GM21619 (cell line): ENCODE data around the gene SKAP1.

Experiments
- ATAC-seq: cut with Tn5 transposase; IDR thresholded peaks from one replicate; pipeline ENCODE4 v1.9.1; 2021; ENCODE audit not compliant: unreplicated experiment

The SKAP1 gene

DNA sequence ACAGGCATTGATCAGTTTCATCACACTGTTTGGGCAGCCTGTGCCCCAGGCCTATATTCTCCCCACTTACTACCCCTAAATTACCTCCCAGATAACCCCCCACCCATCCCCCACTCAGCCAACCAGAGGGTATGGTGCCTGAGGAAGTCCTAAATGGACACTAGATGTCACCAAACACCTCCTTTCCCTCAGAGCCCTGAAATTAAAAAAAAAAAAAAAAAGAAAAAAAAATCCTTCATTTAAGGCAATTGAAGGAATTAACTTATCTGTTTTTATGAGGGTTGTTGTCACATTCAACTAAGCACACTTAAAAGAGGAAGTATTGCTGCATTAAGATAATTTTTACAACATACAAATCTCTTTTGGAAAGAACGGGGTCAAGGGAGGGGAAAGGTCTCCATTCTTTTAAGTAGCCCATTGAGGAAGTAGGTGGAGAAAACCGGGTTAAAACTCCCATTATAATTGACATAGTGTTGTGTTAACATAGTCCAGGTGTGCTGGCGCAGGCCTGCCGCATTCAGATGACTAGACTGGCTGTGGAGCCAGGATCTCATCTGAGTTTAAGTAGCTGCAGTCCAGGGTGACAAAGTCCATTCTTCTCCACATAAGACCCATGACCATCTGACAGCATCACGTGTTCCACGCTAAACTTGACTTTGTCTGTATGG lies 276.2 kb downstream of the SKAP1 start:
- ATAC-seq: no peak

DNA sequence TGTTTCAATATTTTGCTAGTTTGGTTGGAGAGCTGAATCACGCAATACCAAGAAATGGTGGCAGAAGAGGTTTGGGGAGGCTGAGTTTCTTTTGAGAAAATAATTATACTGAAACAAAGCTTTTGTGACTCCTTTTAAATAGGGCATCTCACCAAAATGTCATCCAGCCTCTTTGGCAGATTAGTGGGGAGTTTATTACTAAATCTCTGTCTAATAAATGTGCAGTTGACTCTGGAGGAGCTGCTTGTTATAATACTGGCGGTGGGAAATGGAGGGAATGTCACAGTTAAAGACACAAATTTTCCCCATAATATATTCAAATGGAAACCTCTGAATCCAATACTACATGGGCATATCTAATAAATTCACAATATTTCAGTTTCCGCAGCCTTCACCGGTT lies 277.7 kb downstream of the SKAP1 start:
- ATAC-seq: no peak

GRCh38 chr17:48151220-48151619 lies 278.8 kb downstream of the SKAP1 start:
- ATAC-seq: no peak

- ATAC-seq: no peak
Measured at GRCh38 chr17:48150597-48151001, 279.4 kb downstream of the SKAP1 start.

DNA sequence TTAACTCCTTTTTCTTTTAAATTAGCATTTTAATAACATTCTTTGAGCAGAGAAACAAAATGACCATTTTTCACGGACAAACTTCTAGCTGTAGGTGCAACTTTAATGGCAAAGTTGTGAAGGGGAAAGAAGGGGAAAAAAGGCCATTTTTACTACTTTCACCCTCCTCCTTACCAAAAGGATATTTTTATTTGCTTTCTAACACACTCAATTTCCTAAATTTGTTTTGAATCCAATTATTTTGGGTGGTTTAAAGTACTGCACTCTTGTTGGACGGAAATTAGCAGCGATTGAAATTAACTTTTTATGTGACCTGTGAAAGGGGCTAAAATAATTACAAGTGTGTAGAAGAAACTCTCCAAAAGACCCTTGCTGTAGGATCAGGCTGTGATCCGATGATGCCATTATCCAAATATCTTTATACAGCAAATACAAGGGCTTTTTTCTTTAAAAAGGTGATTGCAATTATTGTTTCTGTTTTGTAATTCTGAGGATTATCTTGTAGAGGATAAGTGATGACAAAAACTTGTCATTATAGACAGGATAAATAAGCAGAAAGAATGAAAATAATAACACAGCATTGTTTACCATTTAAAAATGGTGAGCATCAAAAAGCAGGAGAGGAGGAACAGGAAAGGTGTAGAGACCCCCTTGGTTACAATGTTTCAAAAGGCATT lies 280.1 kb downstream of the SKAP1 start:
- ATAC-seq: no peak

DNA sequence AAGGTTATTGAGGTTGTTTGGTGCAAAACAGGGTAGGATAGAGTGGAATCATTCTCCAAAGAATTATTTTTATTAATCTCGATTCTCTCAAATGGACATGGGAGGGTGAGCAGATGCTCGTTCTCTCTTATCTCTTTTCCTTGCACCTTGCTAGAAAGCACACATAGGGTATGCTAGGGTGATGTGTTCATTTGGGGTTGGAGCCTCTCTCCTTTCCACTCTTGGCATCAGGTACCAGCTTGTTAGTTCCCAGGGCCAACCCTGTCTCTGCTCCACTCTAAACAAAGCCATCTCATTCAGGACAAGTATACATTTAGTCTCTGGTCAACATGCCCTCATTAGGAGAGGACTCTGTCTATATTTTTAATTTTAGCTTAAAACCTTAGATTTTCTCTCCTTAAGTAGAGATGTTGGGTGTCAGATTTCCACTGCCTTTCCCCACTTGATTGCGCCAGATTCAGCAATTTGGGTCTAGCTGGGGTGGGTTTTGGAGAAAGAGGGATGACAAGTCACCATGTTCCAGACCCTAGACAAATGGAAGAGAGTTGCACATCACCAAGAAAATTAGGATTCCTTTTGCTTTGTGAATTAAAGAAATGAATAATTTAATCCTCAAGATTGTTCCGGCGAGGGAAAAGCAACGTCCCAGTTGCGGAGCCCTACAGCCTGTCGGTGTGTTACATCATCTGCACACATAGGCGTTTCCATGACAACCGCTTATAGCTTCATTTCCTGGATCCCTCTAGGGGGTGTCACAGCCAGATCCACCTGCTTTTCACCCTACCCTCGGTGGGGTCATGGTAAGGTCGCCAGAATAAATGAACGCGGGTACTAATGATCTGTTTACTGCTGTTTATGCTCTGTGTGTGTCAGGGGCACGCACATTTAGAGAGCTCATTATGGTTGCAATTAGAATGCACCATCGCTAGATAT lies 280.9 kb downstream of the SKAP1 start:
- no peak for ATAC-seq

- ATAC-seq: no peak
Measured at GRCh38 chr17:48148029-48148770, 281.8 kb downstream of the SKAP1 start.

DNA sequence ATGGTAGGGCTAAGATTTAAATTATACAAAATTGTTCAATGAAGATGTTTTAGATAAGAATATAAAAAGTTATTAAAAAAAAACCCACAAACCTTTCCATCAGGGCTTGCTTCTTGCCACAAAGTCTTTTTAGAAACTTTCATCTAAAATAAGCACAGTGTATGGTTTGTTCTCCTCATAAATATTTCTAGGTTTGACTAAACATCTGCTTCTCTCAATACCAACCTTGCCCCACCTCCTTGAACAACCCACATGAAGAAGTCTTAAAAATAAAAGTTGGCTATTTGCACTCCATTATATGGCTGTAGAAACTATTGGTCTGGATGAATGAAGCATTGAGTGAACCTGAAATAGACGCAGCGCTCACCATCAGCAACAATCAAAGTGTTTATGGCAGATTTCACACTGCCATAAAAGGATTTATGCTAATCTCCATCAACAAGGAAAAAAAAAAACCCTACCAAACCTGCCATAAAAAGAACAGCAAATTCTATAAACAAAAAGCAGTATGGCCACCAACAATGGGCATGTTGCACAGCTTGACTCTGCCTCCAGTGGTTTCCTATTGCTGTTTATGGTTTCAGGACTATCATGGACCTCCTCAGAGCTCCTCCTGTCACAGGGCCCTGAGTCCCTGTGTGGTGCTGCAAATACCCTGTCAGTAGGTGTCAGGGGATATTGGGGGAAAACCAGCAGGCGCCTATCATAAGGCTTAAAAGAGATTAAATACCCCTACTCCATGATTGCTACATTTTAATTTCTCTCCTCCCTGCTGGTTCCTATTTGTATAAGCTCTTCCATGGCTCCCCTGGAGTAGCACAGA lies 284.8 kb downstream of the SKAP1 start:
- ATAC-seq: no peak

DNA sequence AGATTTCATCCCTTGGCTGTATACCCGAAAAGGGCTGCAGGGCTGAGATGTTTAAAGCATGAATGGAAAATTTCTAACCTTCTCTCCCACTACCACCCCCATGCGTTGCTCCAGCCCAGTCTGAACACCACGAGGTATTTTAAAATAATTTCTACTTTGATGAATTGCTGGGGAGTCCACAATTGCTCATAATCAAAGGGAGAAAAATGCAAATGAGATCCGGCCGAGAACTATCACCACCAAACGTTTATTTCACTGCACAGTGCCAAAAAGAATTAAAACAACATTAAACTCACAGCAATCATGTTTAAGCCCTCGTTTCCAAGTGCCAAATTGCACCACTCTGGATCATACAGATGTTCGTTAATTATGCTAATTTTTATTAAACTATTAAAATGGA lies 285.8 kb downstream of the SKAP1 start:
- ATAC-seq: no peak

DNA sequence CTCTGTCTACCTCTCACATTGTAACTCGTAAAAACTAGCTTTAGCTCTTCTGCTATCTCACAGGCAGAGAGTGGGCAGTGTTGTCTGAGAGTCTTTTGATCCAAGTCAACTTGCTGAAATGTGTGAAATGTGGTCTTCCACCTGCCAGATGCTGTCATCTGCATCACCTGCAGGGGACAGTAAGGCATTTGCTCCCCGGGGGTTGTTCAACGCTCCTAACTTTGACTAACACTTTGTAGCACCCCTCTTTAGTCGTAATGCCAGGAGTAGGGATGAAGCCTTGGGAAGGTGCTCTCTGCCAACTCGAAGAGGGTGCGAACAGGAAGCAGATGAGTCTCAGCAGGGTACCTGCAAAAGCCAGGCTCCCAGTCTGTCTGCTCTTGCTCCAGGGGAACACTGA lies 286.4 kb downstream of the SKAP1 start:
- no peak for ATAC-seq

GRCh38 chr17:48139944-48140343 lies 290.1 kb downstream of the SKAP1 start:
- no peak for ATAC-seq

- no peak for ATAC-seq
Measured at GRCh38 chr17:48137656-48138055, 292.4 kb downstream of the SKAP1 start.

- no peak for ATAC-seq
Measured at GRCh38 chr17:48134912-48135480, 295.0 kb downstream of the SKAP1 start.

- ATAC-seq: no peak
Measured at GRCh38 chr17:48132385-48132784, 297.6 kb downstream of the SKAP1 start.

DNA sequence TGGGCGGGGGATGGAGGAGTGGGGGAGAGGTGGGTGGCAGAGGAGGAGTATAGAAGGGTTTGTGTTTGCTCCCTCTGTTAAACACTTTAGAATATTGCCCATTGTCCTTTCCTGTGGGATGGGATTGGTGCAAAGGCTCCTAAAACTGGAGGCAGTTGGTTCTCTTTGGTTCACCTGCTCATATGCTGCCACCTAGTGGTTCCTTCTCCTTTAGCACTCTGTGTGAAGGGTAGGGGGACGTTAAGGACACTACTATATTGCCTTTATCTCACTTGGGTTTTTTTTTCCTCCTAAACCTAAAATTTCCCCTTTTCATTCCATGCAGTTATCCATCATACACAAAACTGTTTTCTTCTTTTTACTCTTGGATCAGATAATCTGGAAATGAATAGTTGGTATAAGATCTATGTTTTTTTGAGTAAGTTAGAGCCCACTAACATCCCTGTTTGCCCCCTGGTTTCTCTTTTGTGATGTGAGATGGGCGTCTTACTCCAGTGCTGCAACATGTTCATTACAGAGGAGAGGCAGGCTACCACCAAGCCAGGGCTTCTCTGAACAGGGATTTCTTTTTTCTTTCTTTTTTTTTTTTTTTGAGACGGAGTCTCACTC lies 298.7 kb downstream of the SKAP1 start:
- ATAC-seq: no peak

DNA sequence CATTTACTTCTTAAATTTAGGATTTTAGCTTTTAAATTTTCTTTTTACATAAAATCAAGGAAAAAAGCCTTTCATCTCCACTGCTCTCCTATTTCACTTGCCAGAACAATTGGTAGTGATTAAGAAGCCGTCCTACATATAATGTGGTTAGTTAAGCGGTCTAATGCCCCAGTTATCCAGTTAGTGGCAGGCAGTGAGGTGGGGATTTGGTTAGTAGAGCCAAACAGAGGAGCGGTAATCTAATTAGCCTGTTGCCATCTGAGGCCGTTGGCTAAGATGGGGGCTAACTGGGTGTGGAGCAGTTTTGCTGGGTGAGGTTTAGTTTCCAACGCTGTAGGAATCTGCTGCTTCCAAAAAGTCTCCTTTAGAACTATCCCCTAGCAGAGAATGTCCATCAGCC lies 300.0 kb downstream of the SKAP1 start:
- no peak for ATAC-seq

DNA sequence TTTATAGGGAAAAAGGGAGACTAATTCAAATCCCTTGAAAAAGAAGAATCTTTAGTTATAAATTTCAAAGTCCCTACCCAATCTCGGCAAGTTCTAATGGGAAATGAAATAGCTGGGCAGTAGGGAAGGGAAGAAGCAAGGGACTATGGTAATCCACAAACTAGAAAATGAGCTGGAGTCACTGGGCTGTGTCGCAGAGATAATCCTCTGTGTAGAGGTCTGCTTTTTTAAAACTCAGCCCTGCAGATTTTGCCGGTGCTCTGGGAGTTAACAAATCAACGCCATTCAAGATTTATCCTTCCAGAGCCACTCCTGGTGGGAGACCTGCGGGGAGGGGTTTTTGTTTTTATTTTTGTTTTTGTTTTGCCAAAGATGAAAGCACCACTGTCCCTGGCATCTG lies 301.6 kb downstream of the SKAP1 start:
- no peak for ATAC-seq

DNA sequence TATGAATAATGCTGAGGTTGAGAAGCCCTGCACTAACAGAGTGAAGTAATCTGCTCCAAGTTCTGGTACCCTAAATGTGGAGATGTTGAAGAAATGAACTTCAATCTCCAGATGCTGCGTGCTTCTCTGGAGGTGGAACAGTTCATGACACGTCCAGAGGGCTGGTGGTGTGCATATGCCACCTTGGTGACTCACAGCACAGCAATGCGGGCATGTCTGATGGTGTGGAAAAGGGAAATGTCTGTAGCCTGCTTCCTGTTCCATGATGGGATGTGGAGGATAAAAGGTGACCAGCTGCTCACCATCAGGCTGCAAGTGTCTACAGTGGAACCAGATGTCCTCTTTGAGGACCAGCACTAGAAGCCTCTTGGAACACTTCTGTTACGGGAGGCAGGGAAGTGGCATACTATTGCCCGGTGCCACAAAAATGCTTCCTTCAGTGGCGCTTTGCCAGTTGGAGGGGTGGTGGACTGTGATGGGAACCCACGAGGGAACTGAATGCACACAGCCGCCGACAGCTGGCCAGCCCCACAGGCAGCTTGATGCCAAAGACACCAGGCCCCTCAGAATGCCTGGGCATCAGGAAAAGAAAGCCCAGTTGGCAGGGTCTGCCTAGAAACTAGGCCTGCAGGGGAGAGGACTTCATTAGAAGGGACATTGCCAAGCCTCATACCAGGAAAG lies 302.5 kb downstream of the SKAP1 start:
- ATAC-seq: no peak

- no peak for ATAC-seq
Measured at GRCh38 chr17:48126532-48126850, 303.5 kb downstream of the SKAP1 start.
